Measurements from ENCODE around the gene AHNAK.
A peak's percentile ranks its signal among the peaks of the same experiment; 100 is the strongest.

AHNAK gene

GRCh38 chr11:62536301-62536957 is 10.2 kb downstream of the AHNAK start:
- H3K4me1 ChIP-seq: peaks cover 0 to 72% (median 63%) of the 10 kb centered on the region in 4 donors
- no peaks in the 10 kb centered on the region for H3K27me3 ChIP-seq
- H3K36me3 ChIP-seq: peaks cover 49 to 73% (median 57%) of the 10 kb centered on the region in 3 donors
- TF ChIP-seq, protein P1, sequence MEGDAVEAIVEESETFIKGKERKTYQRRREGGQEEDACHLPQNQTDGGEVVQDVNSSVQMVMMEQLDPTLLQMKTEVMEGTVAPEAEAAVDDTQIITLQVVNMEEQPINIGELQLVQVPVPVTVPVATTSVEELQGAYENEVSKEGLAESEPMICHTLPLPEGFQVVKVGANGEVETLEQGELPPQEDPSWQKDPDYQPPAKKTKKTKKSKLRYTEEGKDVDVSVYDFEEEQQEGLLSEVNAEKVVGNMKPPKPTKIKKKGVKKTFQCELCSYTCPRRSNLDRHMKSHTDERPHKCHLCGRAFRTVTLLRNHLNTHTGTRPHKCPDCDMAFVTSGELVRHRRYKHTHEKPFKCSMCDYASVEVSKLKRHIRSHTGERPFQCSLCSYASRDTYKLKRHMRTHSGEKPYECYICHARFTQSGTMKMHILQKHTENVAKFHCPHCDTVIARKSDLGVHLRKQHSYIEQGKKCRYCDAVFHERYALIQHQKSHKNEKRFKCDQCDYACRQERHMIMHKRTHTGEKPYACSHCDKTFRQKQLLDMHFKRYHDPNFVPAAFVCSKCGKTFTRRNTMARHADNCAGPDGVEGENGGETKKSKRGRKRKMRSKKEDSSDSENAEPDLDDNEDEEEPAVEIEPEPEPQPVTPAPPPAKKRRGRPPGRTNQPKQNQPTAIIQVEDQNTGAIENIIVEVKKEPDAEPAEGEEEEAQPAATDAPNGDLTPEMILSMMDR (IDR thresholded peaks at IDR 0.05): no peak
- DNase-seq: no peak
- peak overlapping the region; percentile 98 for H3K27ac ChIP-seq
- no peaks in the 10 kb centered on the region for H3K9me3 ChIP-seq
- H3K4me3 ChIP-seq: no peak overlapping the region
- intact Hi-C loops (cut with DNase I; ENCODE audit: low total_unique reads): no loop called here

DNA sequence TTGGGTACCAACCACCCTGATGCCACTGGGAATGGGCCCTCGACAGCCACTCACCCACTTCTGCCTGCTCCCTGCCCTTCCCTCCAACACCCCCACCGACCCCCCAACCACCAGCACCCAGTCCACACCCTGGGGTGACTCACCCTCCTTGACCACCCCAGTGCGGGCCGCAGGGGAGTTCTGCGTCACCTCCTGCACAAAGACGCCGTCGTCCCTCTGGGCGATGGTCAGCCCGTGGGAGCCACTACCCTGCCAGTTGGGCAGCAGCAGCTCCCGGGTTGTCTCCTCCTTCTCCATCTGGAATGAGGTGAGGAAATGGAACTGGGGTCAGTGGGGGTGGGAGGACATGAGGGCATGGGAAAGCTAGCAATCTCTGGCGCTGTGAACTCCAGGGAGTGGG is 10.8 kb downstream of the AHNAK start:
- peaks cover 55 to 80% (median 63%) of the 10 kb centered on the region in 3 donors for H3K36me3 ChIP-seq
- no peaks in the 10 kb centered on the region for H3K27me3 ChIP-seq
- intact Hi-C loops (cut with DNase I; ENCODE audit: low total_unique reads): no loop called here
- H3K9me3 ChIP-seq: no peaks in the 10 kb centered on the region
- TF ChIP-seq, protein P1 (IDR thresholded peaks at IDR 0.05): no peak
- H3K4me3 ChIP-seq: no peak overlapping the region
- peak overlapping the region; percentile 3 to 98 for H3K27ac ChIP-seq
- peaks cover 0 to 66% (median 57%) of the 10 kb centered on the region in 4 donors for H3K4me1 ChIP-seq
- no peak for DNase-seq

- Histone ChIP-seq H3K27ac (no peak overlapping the region), H3K36me3 (peaks cover 64 to 88% (median 72%) of the 10 kb centered on the region in 3 donors), H3K27me3 (no peaks in the 10 kb centered on the region), H3K9me3 (no peaks in the 10 kb centered on the region), H3K4me3 (no peak overlapping the region), H3K4me1 (peaks cover 0 to 62% (median 51%) of the 10 kb centered on the region in 4 donors)
- no peak for DNase-seq
- intact Hi-C loops (cut with DNase I; ENCODE audit: low total_unique reads): no loop called here
- TF ChIP-seq, protein P1 (IDR thresholded peaks at IDR 0.05): no peak
Measured at GRCh38 chr11:62534779-62535545, 11.6 kb downstream of the AHNAK start.

DNA sequence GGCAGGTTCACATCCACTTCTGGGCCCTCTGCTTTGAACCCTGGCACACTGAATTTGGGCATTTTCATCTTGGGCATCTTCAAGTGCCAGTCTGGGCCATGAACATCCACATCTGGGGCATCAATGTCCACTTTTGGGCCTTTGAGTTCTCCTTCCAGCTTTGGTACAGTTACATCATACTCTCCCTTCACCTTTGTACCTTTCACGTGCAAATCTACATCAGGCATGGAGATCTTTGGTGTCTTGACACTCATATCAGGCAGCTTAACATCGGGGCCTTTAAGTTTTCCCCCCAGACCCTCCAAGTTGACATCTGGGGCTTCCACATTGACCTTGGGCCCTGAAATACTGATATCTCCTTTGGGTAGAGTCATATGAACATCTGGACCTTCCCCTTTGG is 14.5 kb downstream of the AHNAK start:
- Histone ChIP-seq H3K9me3 (no peaks in the 10 kb centered on the region), H3K4me1 (peaks cover 0 to 43% (median 27%) of the 10 kb centered on the region in 4 donors), H3K27ac (no peak overlapping the region), H3K27me3 (no peaks in the 10 kb centered on the region), H3K4me3 (no peak overlapping the region), H3K36me3 (peaks cover 90 to 96% (median 91%) of the 10 kb centered on the region in 3 donors)
- no peak for DNase-seq
- TF ChIP-seq, protein P1 (IDR thresholded peaks at IDR 0.05): no peak
- intact Hi-C loops (cut with DNase I; ENCODE audit: low total_unique reads): no loop called here

GRCh38 chr11:62516736-62517371 is 29.8 kb downstream of the AHNAK start:
- intact Hi-C loops (cut with DNase I; ENCODE audit: low total_unique reads): no loop called here
- H3K4me3 ChIP-seq: no peak overlapping the region
- TF ChIP-seq, protein P1 (IDR thresholded peaks at IDR 0.05): no peak
- no peak for DNase-seq
- H3K27ac ChIP-seq: no peak overlapping the region
- H3K36me3 ChIP-seq: peaks cover 69 to 89% (median 79%) of the 10 kb centered on the region in 3 donors
- no peaks in the 10 kb centered on the region for H3K27me3 ChIP-seq
- H3K4me1 ChIP-seq: peaks cover 0 to 45% (median 8%) of the 10 kb centered on the region in 4 donors
- no peaks in the 10 kb centered on the region for H3K9me3 ChIP-seq
